A673 (cell line): ENCODE results near the gene RBM17. TPM values are rescaled to one million over a fixed set of nuclear protein-coding genes. Genes with fewer than 3 reads are reported as not detected.
A peak's percentile ranks its signal among the peaks of the same experiment; 100 is the strongest.
"Not testable (repeated sequence)": the region's sequence is repeated elsewhere in the genome, so short reads cannot be mapped to it uniquely, and the experiment has no call there.

Experiments used
- BruUV-seq: library from RNA; stranded (reverse); fragments of 400-500 nt; replicated peaks from 2 replicates; lab custom pipeline; 2021; lab: Mats Ljungman, UMichigan
- CTCF ChIA-PET: fragments of 300-600 bp; sonication (Branson Sonifier 250); formaldehyde crosslinking; loops from one replicate; lab custom pipeline; 2022; ENCODE audit warnings: antibody characterized with exemption; lab: Charles Lee
- POLR2A ChIA-PET: fragments of 300-600 bp; sonication (Branson Sonifier 250); formaldehyde crosslinking; loops from one replicate; lab custom pipeline; 2022; ENCODE audit warnings: antibody characterized with exemption; ENCODE audit not compliant: low non-redundant PET; lab: Charles Lee
- DNase-seq: peaks from one replicate; pipeline ENCODE4 v3.0.0-alpha.2; 2015; ENCODE audit warnings: low spot score
- H3K27ac ChIP-seq: fragments of 200-600 bp; sonication (generic); 2 replicates; pipeline ENCODE4 v1.5.1; 2016; ENCODE audit warnings: mixed run types, low read depth, mild to moderate bottlenecking, mixed read lengths, antibody characterized with exemption, low read length; ENCODE audit not compliant: poor library complexity, severe bottlenecking
- H3K27me3 ChIP-seq: fragments of 200-600 bp; sonication (generic); replicated peaks from 2 replicates; pipeline ENCODE4 v1.6.1; 2017; ENCODE audit warnings: mixed run types, low read depth, mild to moderate bottlenecking, mixed read lengths, antibody characterized with exemption, low read length; ENCODE audit not compliant: insufficient read depth, poor library complexity
- H3K36me3 ChIP-seq: fragments of 200-600 bp; sonication (generic); 2 replicates; pipeline ENCODE4 v1.6.1; 2016; ENCODE audit warnings: mixed run types, mild to moderate bottlenecking, mixed read lengths, antibody characterized with exemption, low read length; ENCODE audit not compliant: insufficient read depth, poor library complexity, severe bottlenecking
- H3K4me1 ChIP-seq: fragments of 200-600 bp; sonication (generic); 2 replicates; pipeline ENCODE4 v1.6.1; 2017; ENCODE audit warnings: mixed run types, mild to moderate bottlenecking, mixed read lengths, antibody characterized with exemption, low read length; ENCODE audit not compliant: insufficient read depth, poor library complexity, severe bottlenecking
- H3K4me3 ChIP-seq: fragments of 200-600 bp; sonication (generic); 2 replicates; pipeline ENCODE4 v1.5.1; 2016; ENCODE audit warnings: low read depth, mixed run types, mild to moderate bottlenecking, mixed read lengths, low read length; ENCODE audit not compliant: poor library complexity, severe bottlenecking
- H3K9me3 ChIP-seq: fragments of 200-600 bp; sonication (generic); 2 replicates; pipeline ENCODE4 v1.6.1; 2016; ENCODE audit warnings: mixed run types, low read depth, mild to moderate bottlenecking, mixed read lengths, antibody characterized with exemption, low read length; ENCODE audit not compliant: poor library complexity, severe bottlenecking
- EZH2 ChIP-seq: fragments of 200-600 bp; sonication (generic); IDR thresholded peaks from 2 replicates; pipeline ENCODE4 v1.6.1; 2017; ENCODE audit warnings: borderline replicate concordance, low read depth, mild to moderate bottlenecking, mixed read lengths, antibody characterized with exemption, low read length; ENCODE audit not compliant: poor library complexity, severe bottlenecking
- intact Hi-C: fragments of 100-400 bp; cut with micrococcal nuclease; formaldehyde crosslinking; loops from one replicate; pipeline ENCODE4 v1.10.0; 2022; ENCODE audit not compliant: unreplicated experiment
- total RNA-seq: library from RNA; stranded (reverse); gene quantifications from 2 replicates; pipeline ENCODE4 v1.2.3, GENCODE V29; 2021
- TF ChIP-seq, protein P1 (sequence below): fragments of 300-800, 200-600 bp; sonication (generic); conservative IDR thresholded peaks from 2 replicates; pipeline ENCODE4 v1.5.1; 2017; ENCODE audit warnings: low read depth, mild to moderate bottlenecking, antibody characterized with exemption, low read length, moderate library complexity, mixed read lengths

The RBM17 gene
- total RNA-seq, 1 experiment from 2014 or later, result 195 TPM

DNA sequence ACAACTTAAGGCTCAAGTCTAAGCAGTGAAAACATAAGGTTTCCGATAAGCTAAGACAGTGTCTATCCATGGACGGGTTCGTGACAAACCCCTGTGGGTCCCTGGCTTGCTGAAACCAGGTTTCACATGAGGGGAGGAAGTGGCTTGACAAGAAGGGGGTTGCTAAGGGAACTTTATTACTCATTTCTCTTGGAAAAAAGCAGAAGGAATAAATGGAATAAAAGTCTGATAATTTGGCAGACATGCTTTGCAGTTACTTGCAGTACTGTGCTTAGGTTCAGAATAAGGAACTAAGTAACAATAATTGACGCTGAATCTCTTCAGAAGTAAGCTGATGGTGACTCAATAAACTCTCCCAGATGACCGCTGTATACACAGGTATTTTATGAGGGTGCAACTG is 34.7 kb downstream of the RBM17 start:
- no TSS peak for BruUV-seq
- no peak overlapping the region for H3K4me3 ChIP-seq
- H3K36me3 ChIP-seq, result no peaks in the 10 kb centered on the region
- POLR2A ChIA-PET, result no interaction called here
- no peaks in the 10 kb centered on the region for H3K27me3 ChIP-seq
- no peak overlapping the region for H3K27ac ChIP-seq
- peaks cover 9% of the 10 kb centered on the region for H3K4me1 ChIP-seq
- TF ChIP-seq EZH2, result no peak
- TF ChIP-seq, protein P1, sequence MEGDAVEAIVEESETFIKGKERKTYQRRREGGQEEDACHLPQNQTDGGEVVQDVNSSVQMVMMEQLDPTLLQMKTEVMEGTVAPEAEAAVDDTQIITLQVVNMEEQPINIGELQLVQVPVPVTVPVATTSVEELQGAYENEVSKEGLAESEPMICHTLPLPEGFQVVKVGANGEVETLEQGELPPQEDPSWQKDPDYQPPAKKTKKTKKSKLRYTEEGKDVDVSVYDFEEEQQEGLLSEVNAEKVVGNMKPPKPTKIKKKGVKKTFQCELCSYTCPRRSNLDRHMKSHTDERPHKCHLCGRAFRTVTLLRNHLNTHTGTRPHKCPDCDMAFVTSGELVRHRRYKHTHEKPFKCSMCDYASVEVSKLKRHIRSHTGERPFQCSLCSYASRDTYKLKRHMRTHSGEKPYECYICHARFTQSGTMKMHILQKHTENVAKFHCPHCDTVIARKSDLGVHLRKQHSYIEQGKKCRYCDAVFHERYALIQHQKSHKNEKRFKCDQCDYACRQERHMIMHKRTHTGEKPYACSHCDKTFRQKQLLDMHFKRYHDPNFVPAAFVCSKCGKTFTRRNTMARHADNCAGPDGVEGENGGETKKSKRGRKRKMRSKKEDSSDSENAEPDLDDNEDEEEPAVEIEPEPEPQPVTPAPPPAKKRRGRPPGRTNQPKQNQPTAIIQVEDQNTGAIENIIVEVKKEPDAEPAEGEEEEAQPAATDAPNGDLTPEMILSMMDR, result no peak
- intact Hi-C loops, result no loop called here
- H3K9me3 ChIP-seq, result no peaks in the 10 kb centered on the region
- CTCF ChIA-PET, result no interaction called here
- no peak for DNase-seq

DNA sequence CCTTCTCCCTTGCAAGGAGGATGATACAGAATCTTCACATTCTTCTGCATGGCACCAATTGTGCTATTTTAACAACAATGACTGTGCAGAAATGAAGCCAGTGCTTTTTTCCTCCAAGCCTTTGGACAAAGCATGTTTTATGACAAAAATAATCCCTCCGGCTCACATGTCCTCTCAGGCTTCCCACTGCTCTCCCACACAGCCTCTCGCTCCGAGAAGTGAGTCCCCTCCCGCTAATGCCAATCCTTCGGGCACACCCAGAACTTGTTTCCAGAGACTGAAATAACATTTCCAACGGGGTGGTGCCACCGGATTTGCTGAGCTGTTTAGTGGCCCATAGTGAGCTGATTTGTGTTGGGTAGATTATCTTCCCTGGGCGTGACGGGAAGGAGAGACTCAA is 35.8 kb downstream of the RBM17 start:
- Histone ChIP-seq H3K27ac (peak overlapping the region; percentile 32), H3K27me3 (no peaks in the 10 kb centered on the region), H3K9me3 (no peaks in the 10 kb centered on the region), H3K36me3 (no peaks in the 10 kb centered on the region), H3K4me1 (peaks cover 18% of the 10 kb centered on the region), H3K4me3 (no peak overlapping the region)
- BruUV-seq, result no TSS peak
- ChIA-PET CTCF (interaction anchor here (0.9 kb wide), 1 partner anchor 14 kb away, joined by 3 read pairs; no protein-coding TSS in a partner anchor), POLR2A (no interaction called here)
- intact Hi-C loops, result no loop called here
- TF ChIP-seq, protein P1, result no peak
- TF ChIP-seq EZH2, result no peak
- DNase-seq, result peak; percentile 67

DNA sequence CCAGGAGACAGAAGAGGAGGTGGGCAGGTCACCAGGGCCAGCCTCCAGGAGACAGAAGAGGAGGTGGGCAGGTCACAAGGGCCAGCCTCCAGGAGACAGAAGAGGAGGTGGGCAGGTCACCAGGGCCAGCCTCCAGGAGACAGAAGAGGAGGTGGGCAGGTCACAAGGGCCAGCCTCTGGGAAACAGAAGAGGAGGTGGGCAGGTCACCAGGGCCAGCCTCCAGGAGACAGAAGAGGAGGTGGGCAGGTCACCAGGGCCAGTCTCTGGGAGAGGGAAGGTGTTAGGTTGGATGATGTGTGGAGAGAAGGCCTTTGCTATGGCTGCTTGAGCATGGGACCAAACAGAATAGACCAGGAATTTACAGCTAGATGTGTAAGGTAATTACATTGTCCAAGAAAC is 38.6 kb downstream of the RBM17 start:
- H3K27me3 ChIP-seq, H3K9me3 ChIP-seq, BruUV-seq, H3K4me3 ChIP-seq, DNase-seq, H3K27ac ChIP-seq, CTCF ChIA-PET, POLR2A ChIA-PET, intact Hi-C loops, H3K36me3 ChIP-seq: not testable (repeated sequence)
- peaks cover 18% of the 10 kb centered on the region for H3K4me1 ChIP-seq

DNA sequence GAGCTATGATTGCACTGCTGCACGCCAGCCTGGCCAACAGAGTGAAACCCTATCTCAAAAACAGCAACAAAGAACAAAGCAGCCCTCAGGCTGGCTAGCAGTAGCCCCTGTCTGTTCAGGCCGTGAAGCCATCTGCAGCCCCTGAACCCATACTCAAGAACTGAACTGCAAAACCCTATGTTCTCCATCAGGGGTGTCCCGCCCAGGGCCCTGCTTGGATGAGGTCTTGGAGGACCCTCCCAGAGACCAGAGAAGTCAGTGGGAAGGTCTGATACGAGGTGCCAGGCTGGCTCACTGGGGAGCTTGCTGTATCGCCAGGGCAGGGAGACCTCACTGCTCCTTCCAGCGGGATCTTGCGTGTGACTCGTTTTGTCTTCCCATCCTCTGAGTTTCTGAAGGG is 39.3 kb downstream of the RBM17 start:
- no TSS peak for BruUV-seq
- H3K9me3 ChIP-seq, result no peaks in the 10 kb centered on the region
- H3K27ac ChIP-seq, result no peak overlapping the region
- POLR2A ChIA-PET, result no interaction called here
- no peaks in the 10 kb centered on the region for H3K36me3 ChIP-seq
- peaks cover 18% of the 10 kb centered on the region for H3K4me1 ChIP-seq
- no peak for DNase-seq
- no peak for TF ChIP-seq EZH2
- TF ChIP-seq, protein P1, result no peak
- CTCF ChIA-PET, result no interaction called here
- intact Hi-C loops, result no loop called here
- H3K4me3 ChIP-seq, result no peak overlapping the region
- H3K27me3 ChIP-seq, result no peaks in the 10 kb centered on the region
